Neural progenitor cell (in vitro differentiated cells): ENCODE results near the gene ABLIM2. TPM values are rescaled to one million over a fixed set of nuclear protein-coding genes. Genes with fewer than 3 reads are reported as not detected.
A peak's percentile ranks its signal among the peaks of the same experiment; 100 is the strongest.

Experiments
- DNase-seq: peaks from one replicate; pipeline ENCODE4 v3.0.0-alpha.2; 2016; ENCODE audit warnings: low spot score
- H2AFZ ChIP-seq: fragments of 200-600 bp; sonication (generic); replicated peaks from 2 replicates; pipeline ENCODE4 v1.6.1; 2016; ENCODE audit warnings: antibody characterized with exemption
- H3F3A ChIP-seq: fragments of 200-600 bp; sonication (generic); 2 replicates; pipeline ENCODE4 v1.6.1; 2016; ENCODE audit warnings: antibody characterized with exemption, low read depth
- H3K27ac ChIP-seq: fragments of 200-600 bp; sonication (generic); 2 replicates; pipeline ENCODE4 v1.5.1; 2016; ENCODE audit warnings: mild to moderate bottlenecking
- H3K27me3 ChIP-seq: fragments of 200-600 bp; sonication (generic); 2 replicates; pipeline ENCODE4 v1.6.1; 2016; ENCODE audit warnings: mild to moderate bottlenecking, moderate library complexity
- H3K36me3 ChIP-seq: fragments of 200-600 bp; sonication (generic); 2 replicates; pipeline ENCODE4 v1.5.1; 2016
- H3K4me1 ChIP-seq: fragments of 200-600 bp; sonication (generic); 2 replicates; pipeline ENCODE4 v1.6.1; 2016; ENCODE audit warnings: mixed run types
- H3K4me2 ChIP-seq: fragments of 200-600 bp; sonication (generic); 2 replicates; pipeline ENCODE4 v1.6.1; 2016
- H3K4me3 ChIP-seq: fragments of 200-600 bp; sonication (generic); 2 replicates; pipeline ENCODE4 v1.5.1; 2016
- H3K79me2 ChIP-seq: fragments of 200-600 bp; sonication (generic); 2 replicates; pipeline ENCODE4 v1.6.1; 2016; ENCODE audit warnings: low read depth
- H3K9ac ChIP-seq: fragments of 200-600 bp; sonication (generic); 2 replicates; pipeline ENCODE4 v1.6.1; 2016
- H3K9me3 ChIP-seq: fragments of 200-600 bp; sonication (generic); 2 replicates; pipeline ENCODE4 v1.5.1; 2016; ENCODE audit warnings: low read depth
- H4K20me1 ChIP-seq: fragments of 200-600 bp; sonication (generic); 2 replicates; pipeline ENCODE4 v1.6.1; 2016; ENCODE audit warnings: low read depth
- H3K27ac Mint-ChIP-seq: 3 replicates; pipeline ENCODE4 v1.8.0; 2021; ENCODE audit warnings: mixed read lengths
- H3K27me3 Mint-ChIP-seq: 2 replicates; pipeline ENCODE4 v1.8.0; 2022; ENCODE audit warnings: low read depth, mild to moderate bottlenecking, inconsistent platforms, moderate library complexity, mixed read lengths; ENCODE audit not compliant: insufficient read depth
- H3K36me3 Mint-ChIP-seq: 3 replicates; pipeline ENCODE4 v1.8.0; 2021; ENCODE audit warnings: mixed read lengths
- H3K4me1 Mint-ChIP-seq: 3 replicates; pipeline ENCODE4 v1.8.0; 2021; ENCODE audit warnings: mixed read lengths
- H3K4me3 Mint-ChIP-seq: 3 replicates; pipeline ENCODE4 v1.8.0; 2021; ENCODE audit warnings: mild to moderate bottlenecking, moderate library complexity, mixed read lengths
- H3K9me3 Mint-ChIP-seq: 3 replicates; pipeline ENCODE4 v1.8.0; 2020; ENCODE audit warnings: mixed read lengths
- CTCF ChIP-seq: fragments of 200-600 bp; sonication (generic); IDR thresholded peaks from 2 replicates; pipeline ENCODE4 v1.5.1; 2017; ENCODE audit warnings: antibody characterized with exemption, mild to moderate bottlenecking
- EZH2 ChIP-seq: fragments of 200-600 bp; sonication (generic); IDR thresholded peaks from 2 replicates; pipeline ENCODE4 v1.6.1; 2017; ENCODE audit warnings: antibody characterized with exemption, mild to moderate bottlenecking, moderate library complexity
- EZH2phosphoT487 ChIP-seq: fragments of 200-600 bp; sonication (generic); IDR thresholded peaks from 2 replicates; pipeline ENCODE4 v1.6.1; 2017; ENCODE audit warnings: antibody characterized with exemption
- total RNA-seq: library from RNA; depleted of rRNA; stranded (reverse); fragments of >200 nt; gene quantifications from 2 replicates; pipeline ENCODE4 v1.2.3, GENCODE V29; 2015; ENCODE audit warnings: low replicate concordance

The ABLIM2 gene
- total RNA-seq, 1 donor from 2014 or later = 0.24 TPM

- no peak overlapping the region for H3K27ac Mint-ChIP-seq
- no peak overlapping the region for H2AFZ ChIP-seq
These were observed 18.2 kb upstream of the ABLIM2 start for GRCh38 chr4:8176547-8177399.

GRCh38 chr4:8175686-8176085 is 17.1 kb upstream of the ABLIM2 start:
- no peaks in the 10 kb centered on the region for H3K27me3 ChIP-seq
- H3K9ac ChIP-seq = no peak overlapping the region
- H4K20me1 ChIP-seq = no peaks in the 10 kb centered on the region
- no peak overlapping the region for H3K4me2 ChIP-seq
- DNase-seq = no peak
- no peaks in the 10 kb centered on the region for H3K36me3 ChIP-seq
- no peak overlapping the region for H3K27ac ChIP-seq
- no peak overlapping the region for H3K4me3 ChIP-seq
- TF ChIP-seq EZH2 = no peak
- no peak for TF ChIP-seq EZH2phosphoT487
- TF ChIP-seq CTCF = no peak
- Mint-ChIP-seq H3K27ac (no peak overlapping the region), H3K9me3 (no peaks in the 10 kb centered on the region), H3K4me1 (peaks cover 7% of the 10 kb centered on the region), H3K4me3 (no peak overlapping the region), H3K36me3 (no peaks in the 10 kb centered on the region), H3K27me3 (peaks cover under 1% of the 10 kb centered on the region)
- no peak overlapping the region for H2AFZ ChIP-seq
- H3F3A ChIP-seq = peaks cover 5% of the 10 kb centered on the region
- H3K4me1 ChIP-seq = no peaks in the 10 kb centered on the region
- no peaks in the 10 kb centered on the region for H3K79me2 ChIP-seq
- no peaks in the 10 kb centered on the region for H3K9me3 ChIP-seq

More at GRCh38 chr4:8176547-8177399, 18.2 kb upstream of the ABLIM2 start:
- no peaks in the 10 kb centered on the region for H3K36me3 ChIP-seq
- Mint-ChIP-seq H3K27me3 (peaks cover 5% of the 10 kb centered on the region), H3K4me1 (peaks cover 7% of the 10 kb centered on the region), H3K36me3 (no peaks in the 10 kb centered on the region), H3K9me3 (peaks cover 3% of the 10 kb centered on the region), H3K4me3 (no peak overlapping the region)
- no peak overlapping the region for H3K4me2 ChIP-seq
- no peak overlapping the region for H3K27ac ChIP-seq
- no peaks in the 10 kb centered on the region for H3K27me3 ChIP-seq
- TF ChIP-seq CTCF = peak; percentile 76
- TF ChIP-seq EZH2 = no peak
- H3K9ac ChIP-seq = no peak overlapping the region
- no peaks in the 10 kb centered on the region for H3K9me3 ChIP-seq
- H3K79me2 ChIP-seq = no peaks in the 10 kb centered on the region
- H3K4me3 ChIP-seq = no peak overlapping the region
- H3K4me1 ChIP-seq = no peaks in the 10 kb centered on the region
- H4K20me1 ChIP-seq = no peaks in the 10 kb centered on the region
- H3F3A ChIP-seq = peaks cover 8% of the 10 kb centered on the region
- peak; percentile 74 for DNase-seq

GRCh38 chr4:8174970-8175369 is 16.4 kb upstream of the ABLIM2 start:
- Histone ChIP-seq H4K20me1 (no peaks in the 10 kb centered on the region), H2AFZ (no peak overlapping the region), H3K4me2 (no peak overlapping the region), H3K9me3 (no peaks in the 10 kb centered on the region), H3F3A (no peaks in the 10 kb centered on the region), H3K9ac (no peak overlapping the region), H3K79me2 (no peaks in the 10 kb centered on the region), H3K27ac (no peak overlapping the region), H3K4me1 (no peaks in the 10 kb centered on the region), H3K4me3 (no peak overlapping the region), H3K27me3 (no peaks in the 10 kb centered on the region), H3K36me3 (no peaks in the 10 kb centered on the region)
- H3K4me1 Mint-ChIP-seq = peaks cover 7% of the 10 kb centered on the region
- H3K27me3 Mint-ChIP-seq = peaks cover 2% of the 10 kb centered on the region
- TF ChIP-seq CTCF (no peak), EZH2phosphoT487 (no peak), EZH2 (no peak)
- no peaks in the 10 kb centered on the region for H3K9me3 Mint-ChIP-seq
- DNase-seq = no peak
- H3K4me3 Mint-ChIP-seq = no peak overlapping the region
- no peaks in the 10 kb centered on the region for H3K36me3 Mint-ChIP-seq
- no peak overlapping the region for H3K27ac Mint-ChIP-seq
